H1 (cell line): ENCODE data around the gene SH3BP2. TPM values are rescaled to one million over a fixed set of nuclear protein-coding genes. Genes with fewer than 3 reads are reported as not detected.

Experiments
- BCL11A ChIP-seq, 2 experiments: IDR thresholded peaks; one replicate each; pipeline ENCODE4 v1.6.1; 2011; ENCODE audit warnings: low read depth in 2 of 2, low read length in 2 of 2, mild to moderate bottlenecking in 2 of 2
- HDAC2 ChIP-seq, 2 experiments: fragments of 300-600 bp in 1 of 2; sonication (generic) in 1 of 2; IDR thresholded peaks; 2 replicates each; pipeline ENCODE4 v1.6.1; 2011 to 2012; ENCODE audit warnings: low read depth in 2 of 2, low read length in 2 of 2, mild to moderate bottlenecking in 2 of 2, moderate library complexity in 2 of 2, borderline replicate concordance in 1 of 2, inconsistent platforms in 1 of 2
- JUND ChIP-seq: IDR thresholded peaks from 2 replicates; pipeline ENCODE4 v1.6.1; 2011; ENCODE audit warnings: mild to moderate bottlenecking, improper control_type of control experiment, low read length
- KDM4A ChIP-seq: IDR thresholded peaks from one replicate; pipeline ENCODE4 v1.7.1; 2012; ENCODE audit warnings: low read depth, mild to moderate bottlenecking, moderate library complexity, low read length, inconsistent platforms; ENCODE audit not compliant: severe bottlenecking
- POLR2A ChIP-seq, 2 experiments: IDR thresholded peaks; 1 replicate in 1 of 2; 2 replicates in 1 of 2; pipeline ENCODE4 v1.6.1; 2011; ENCODE audit warnings: low read depth in 2 of 2, low read length in 2 of 2, mild to moderate bottlenecking in 2 of 2; ENCODE audit errors: control extremely low read depth in 1 of 2
- RBBP5 ChIP-seq: IDR thresholded peaks from 2 replicates; pipeline ENCODE4 v1.7.1; 2012; ENCODE audit warnings: low read depth, mild to moderate bottlenecking, inconsistent platforms, low read length, moderate library complexity, borderline replicate concordance
- TCF12 ChIP-seq: IDR thresholded peaks from 2 replicates; pipeline ENCODE4 v1.6.1; 2011; ENCODE audit warnings: low read depth, mild to moderate bottlenecking, low read length
- YY1 ChIP-seq: IDR thresholded peaks from 2 replicates; pipeline ENCODE4 v1.6.1; 2011; ENCODE audit warnings: low read depth, mild to moderate bottlenecking, low read length
- polyA plus RNA-seq, 7 experiments: library from polyadenylated mRNA; depleted of rRNA in 3 of 7; stranded (reverse) in 5 of 7; unstranded in 2 of 7; fragments of >200 nt in 5 of 7; fragments of 200-250 nt in 2 of 7; gene quantifications; 1 replicate in 5 of 7; 2 replicates in 1 of 7; 4 replicates in 1 of 7; pipeline versions ENCODE4 v1.2.1 to v1.2.3, GENCODE V29; 2011 to 2013; ENCODE audit warnings: missing spikeins in 2 of 7, mixed read lengths in 2 of 7
- total RNA-seq: library from RNA; stranded (reverse); fragmentation: NEBNext Ultra II Directional; extraction: Animal tissue kit (Norgen Biotek cat#: 25700); gene quantifications from 2 replicates; pipeline ENCODE4 v1.2.1, GENCODE V29; 2021
- TF ChIP-seq, protein P1 (sequence below): fragments of 300-600 bp; sonication (generic); IDR thresholded peaks from 2 replicates; pipeline ENCODE4 v1.7.1; 2012; ENCODE audit warnings: low read length, moderate library complexity, mild to moderate bottlenecking, inconsistent platforms; ENCODE audit not compliant: insufficient replicate concordance
- TF ChIP-seq, protein P2 (sequence below): IDR thresholded peaks from 2 replicates; pipeline ENCODE4 v1.6.1; 2011; ENCODE audit warnings: low read length, improper control_type of control experiment

SH3BP2 gene
- total and polyA plus RNA-seq, 2 of the 8 experiments (the other 6 are each of a cell fraction or from before 2014, with no cell fraction given): 27.4 to 31.4 TPM

DNA sequence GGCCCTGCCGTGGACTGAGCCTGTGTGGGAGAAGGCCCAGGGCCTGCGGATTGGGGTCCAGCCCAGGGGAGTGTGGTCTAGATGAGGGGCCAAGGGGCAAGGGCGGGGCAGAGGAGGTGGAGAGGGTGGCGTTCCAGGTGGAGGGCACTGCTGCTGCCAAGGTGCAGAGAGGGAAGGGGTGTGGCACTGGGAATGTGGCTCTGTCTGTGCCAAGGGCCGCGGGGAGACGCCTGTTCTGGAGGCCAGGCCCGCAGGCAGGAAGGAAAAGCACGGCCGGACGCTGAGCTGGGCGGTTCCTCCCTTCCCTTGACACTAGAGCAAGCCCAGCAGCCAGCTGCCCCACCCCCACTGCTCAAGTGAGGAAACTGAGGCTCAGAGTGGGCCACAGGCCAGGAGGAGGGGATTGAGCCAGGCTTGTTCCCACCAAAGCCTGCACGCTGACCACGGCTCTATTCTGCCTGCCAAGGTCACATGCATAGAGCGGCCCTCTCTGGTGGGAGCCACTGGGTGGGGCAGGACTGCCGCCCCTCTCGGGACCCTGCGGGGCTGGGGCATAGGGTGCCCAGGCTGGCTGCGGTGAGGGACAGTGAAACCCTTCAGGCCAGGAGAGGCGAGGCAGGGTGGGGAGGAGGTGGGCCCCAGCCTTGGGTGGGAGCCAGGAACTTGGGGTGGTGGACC lies 13.0 kb downstream of the SH3BP2 start (continued):
- TF ChIP-seq, protein P1, sequence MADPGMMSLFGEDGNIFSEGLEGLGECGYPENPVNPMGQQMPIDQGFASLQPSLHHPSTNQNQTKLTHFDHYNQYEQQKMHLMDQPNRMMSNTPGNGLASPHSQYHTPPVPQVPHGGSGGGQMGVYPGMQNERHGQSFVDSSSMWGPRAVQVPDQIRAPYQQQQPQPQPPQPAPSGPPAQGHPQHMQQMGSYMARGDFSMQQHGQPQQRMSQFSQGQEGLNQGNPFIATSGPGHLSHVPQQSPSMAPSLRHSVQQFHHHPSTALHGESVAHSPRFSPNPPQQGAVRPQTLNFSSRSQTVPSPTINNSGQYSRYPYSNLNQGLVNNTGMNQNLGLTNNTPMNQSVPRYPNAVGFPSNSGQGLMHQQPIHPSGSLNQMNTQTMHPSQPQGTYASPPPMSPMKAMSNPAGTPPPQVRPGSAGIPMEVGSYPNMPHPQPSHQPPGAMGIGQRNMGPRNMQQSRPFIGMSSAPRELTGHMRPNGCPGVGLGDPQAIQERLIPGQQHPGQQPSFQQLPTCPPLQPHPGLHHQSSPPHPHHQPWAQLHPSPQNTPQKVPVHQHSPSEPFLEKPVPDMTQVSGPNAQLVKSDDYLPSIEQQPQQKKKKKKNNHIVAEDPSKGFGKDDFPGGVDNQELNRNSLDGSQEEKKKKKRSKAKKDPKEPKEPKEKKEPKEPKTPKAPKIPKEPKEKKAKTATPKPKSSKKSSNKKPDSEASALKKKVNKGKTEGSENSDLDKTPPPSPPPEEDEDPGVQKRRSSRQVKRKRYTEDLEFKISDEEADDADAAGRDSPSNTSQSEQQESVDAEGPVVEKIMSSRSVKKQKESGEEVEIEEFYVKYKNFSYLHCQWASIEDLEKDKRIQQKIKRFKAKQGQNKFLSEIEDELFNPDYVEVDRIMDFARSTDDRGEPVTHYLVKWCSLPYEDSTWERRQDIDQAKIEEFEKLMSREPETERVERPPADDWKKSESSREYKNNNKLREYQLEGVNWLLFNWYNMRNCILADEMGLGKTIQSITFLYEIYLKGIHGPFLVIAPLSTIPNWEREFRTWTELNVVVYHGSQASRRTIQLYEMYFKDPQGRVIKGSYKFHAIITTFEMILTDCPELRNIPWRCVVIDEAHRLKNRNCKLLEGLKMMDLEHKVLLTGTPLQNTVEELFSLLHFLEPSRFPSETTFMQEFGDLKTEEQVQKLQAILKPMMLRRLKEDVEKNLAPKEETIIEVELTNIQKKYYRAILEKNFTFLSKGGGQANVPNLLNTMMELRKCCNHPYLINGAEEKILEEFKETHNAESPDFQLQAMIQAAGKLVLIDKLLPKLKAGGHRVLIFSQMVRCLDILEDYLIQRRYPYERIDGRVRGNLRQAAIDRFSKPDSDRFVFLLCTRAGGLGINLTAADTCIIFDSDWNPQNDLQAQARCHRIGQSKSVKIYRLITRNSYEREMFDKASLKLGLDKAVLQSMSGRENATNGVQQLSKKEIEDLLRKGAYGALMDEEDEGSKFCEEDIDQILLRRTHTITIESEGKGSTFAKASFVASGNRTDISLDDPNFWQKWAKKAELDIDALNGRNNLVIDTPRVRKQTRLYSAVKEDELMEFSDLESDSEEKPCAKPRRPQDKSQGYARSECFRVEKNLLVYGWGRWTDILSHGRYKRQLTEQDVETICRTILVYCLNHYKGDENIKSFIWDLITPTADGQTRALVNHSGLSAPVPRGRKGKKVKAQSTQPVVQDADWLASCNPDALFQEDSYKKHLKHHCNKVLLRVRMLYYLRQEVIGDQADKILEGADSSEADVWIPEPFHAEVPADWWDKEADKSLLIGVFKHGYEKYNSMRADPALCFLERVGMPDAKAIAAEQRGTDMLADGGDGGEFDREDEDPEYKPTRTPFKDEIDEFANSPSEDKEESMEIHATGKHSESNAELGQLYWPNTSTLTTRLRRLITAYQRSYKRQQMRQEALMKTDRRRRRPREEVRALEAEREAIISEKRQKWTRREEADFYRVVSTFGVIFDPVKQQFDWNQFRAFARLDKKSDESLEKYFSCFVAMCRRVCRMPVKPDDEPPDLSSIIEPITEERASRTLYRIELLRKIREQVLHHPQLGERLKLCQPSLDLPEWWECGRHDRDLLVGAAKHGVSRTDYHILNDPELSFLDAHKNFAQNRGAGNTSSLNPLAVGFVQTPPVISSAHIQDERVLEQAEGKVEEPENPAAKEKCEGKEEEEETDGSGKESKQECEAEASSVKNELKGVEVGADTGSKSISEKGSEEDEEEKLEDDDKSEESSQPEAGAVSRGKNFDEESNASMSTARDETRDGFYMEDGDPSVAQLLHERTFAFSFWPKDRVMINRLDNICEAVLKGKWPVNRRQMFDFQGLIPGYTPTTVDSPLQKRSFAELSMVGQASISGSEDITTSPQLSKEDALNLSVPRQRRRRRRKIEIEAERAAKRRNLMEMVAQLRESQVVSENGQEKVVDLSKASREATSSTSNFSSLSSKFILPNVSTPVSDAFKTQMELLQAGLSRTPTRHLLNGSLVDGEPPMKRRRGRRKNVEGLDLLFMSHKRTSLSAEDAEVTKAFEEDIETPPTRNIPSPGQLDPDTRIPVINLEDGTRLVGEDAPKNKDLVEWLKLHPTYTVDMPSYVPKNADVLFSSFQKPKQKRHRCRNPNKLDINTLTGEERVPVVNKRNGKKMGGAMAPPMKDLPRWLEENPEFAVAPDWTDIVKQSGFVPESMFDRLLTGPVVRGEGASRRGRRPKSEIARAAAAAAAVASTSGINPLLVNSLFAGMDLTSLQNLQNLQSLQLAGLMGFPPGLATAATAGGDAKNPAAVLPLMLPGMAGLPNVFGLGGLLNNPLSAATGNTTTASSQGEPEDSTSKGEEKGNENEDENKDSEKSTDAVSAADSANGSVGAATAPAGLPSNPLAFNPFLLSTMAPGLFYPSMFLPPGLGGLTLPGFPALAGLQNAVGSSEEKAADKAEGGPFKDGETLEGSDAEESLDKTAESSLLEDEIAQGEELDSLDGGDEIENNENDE: no peak
- no peak for TF ChIP-seq POLR2A (IDR thresholded peaks at IDR 0.05; ENCODE audit: control extremely low read depth in 1 of 2, low read depth in 2 of 2, low read length in 2 of 2)
- no peak for TF ChIP-seq RBBP5
- TF ChIP-seq BCL11A (IDR thresholded peaks at IDR 0.05; ENCODE audit: low read depth in 2 of 2, low read length in 2 of 2): no peak
- no peak for TF ChIP-seq KDM4A
- no peak for TF ChIP-seq YY1
- TF ChIP-seq, protein P2, sequence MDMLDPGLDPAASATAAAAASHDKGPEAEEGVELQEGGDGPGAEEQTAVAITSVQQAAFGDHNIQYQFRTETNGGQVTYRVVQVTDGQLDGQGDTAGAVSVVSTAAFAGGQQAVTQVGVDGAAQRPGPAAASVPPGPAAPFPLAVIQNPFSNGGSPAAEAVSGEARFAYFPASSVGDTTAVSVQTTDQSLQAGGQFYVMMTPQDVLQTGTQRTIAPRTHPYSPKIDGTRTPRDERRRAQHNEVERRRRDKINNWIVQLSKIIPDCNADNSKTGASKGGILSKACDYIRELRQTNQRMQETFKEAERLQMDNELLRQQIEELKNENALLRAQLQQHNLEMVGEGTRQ: no peak
- no peak for TF ChIP-seq TCF12
- TF ChIP-seq JUND: no peak
- no peak for TF ChIP-seq HDAC2 (IDR thresholded peaks at IDR 0.05; ENCODE audit: borderline replicate concordance in 1 of 2, low read depth in 2 of 2, low read length in 2 of 2)
